Panc1 (cell line): ENCODE measurements around the gene CROT. TPM values are rescaled to one million over a fixed set of nuclear protein-coding genes. Genes with fewer than 3 reads are reported as not detected.

Source experiments
- ATAC-seq: fragments of 200-7000 bp; cut with Tn5 transposase; 2 replicates; pipeline ENCODE4 v1.9.1; 2020; ENCODE audit warnings: mild to moderate bottlenecking, moderate library complexity
- BruUV-seq: library from RNA; stranded (reverse); fragments of 400-500 nt; replicated peaks from 2 replicates; lab custom pipeline; 2021; lab: Mats Ljungman, UMichigan
- CTCF ChIA-PET: fragments of 300-600 bp; sonication (Branson Sonifier 250); formaldehyde crosslinking; loops from one replicate; lab custom pipeline; 2022; ENCODE audit warnings: antibody characterized with exemption; lab: Charles Lee
- POLR2A ChIA-PET: fragments of 300-600 bp; sonication (Branson Sonifier 250); formaldehyde crosslinking; loops from one replicate; lab custom pipeline; 2022; ENCODE audit warnings: antibody characterized with exemption; lab: Charles Lee
- DNase-seq: peaks from one replicate; pipeline ENCODE4 v3.0.0-alpha.2; 2010; ENCODE audit warnings: low read depth, low spot score
- H3K27ac ChIP-seq: 2 replicates; pipeline ENCODE4 v1.5.1; 2011; ENCODE audit warnings: mild to moderate bottlenecking, low read length, inconsistent platforms
- H3K27me3 ChIP-seq: fragments of 200-500 bp; sonication (Bioruptor generic); 2 replicates; pipeline ENCODE4 v1.6.0; 2014; ENCODE audit warnings: low read length, inconsistent platforms; ENCODE audit not compliant: control insufficient read depth, insufficient read depth
- H3K36me3 ChIP-seq: fragments of 200-500 bp; sonication (Bioruptor generic); 2 replicates; pipeline ENCODE4 v1.5.1; 2014; ENCODE audit warnings: inconsistent platforms, mild to moderate bottlenecking, low read length, moderate library complexity; ENCODE audit not compliant: control insufficient read depth, insufficient read depth
- H3K4me1 ChIP-seq: 2 replicates; pipeline ENCODE4 v1.5.1; 2011; ENCODE audit warnings: inconsistent platforms, mild to moderate bottlenecking, low read length, moderate library complexity; ENCODE audit not compliant: control insufficient read depth, insufficient read depth
- H3K4me3 ChIP-seq, 2 experiments: 2 replicates each; pipeline ENCODE4 v1.5.1; 2011 to 2012; ENCODE audit warnings: low read depth in 2 of 2, low read length in 2 of 2, mild to moderate bottlenecking in 2 of 2, inconsistent platforms in 1 of 2, moderate library complexity in 1 of 2
- H3K9me3 ChIP-seq: fragments of 200-500 bp; sonication (Bioruptor generic); 2 replicates; pipeline ENCODE4 v1.5.1; 2014; ENCODE audit warnings: low read depth, mild to moderate bottlenecking, inconsistent platforms, low read length, moderate library complexity; ENCODE audit not compliant: control insufficient read depth, insufficient read depth
- CTCF ChIP-seq: fragments of 450-650 bp; IDR thresholded peaks from 2 replicates; pipeline ENCODE4 v1.5.1; 2017; ENCODE audit warnings: mild to moderate bottlenecking
- POLR2AphosphoS5 ChIP-seq: IDR thresholded peaks from 2 replicates; pipeline ENCODE4 v1.6.1; 2012; ENCODE audit warnings: mild to moderate bottlenecking, low read depth, low read length, moderate library complexity
- SIN3A ChIP-seq: IDR thresholded peaks from 2 replicates; pipeline ENCODE4 v1.6.1; 2012; ENCODE audit warnings: low read depth, mild to moderate bottlenecking, low read length, moderate library complexity, borderline replicate concordance; ENCODE audit not compliant: insufficient read depth
- TCF7L2 ChIP-seq: IDR thresholded peaks from 2 replicates; pipeline ENCODE4 v1.6.1; 2011; ENCODE audit warnings: mild to moderate bottlenecking, low read depth, low read length, inconsistent platforms
- in situ Hi-C: cut with HindIII; loops from 2 replicates; pipeline ENCODE4 v1.10.0; 2016; ENCODE audit warnings: low sequenced_read_pairs, low pct_unique_long_range_greater_than_20kb
- intact Hi-C: fragments of 100-400 bp; cut with micrococcal nuclease; formaldehyde crosslinking; loops from one replicate; pipeline ENCODE4 v1.10.0; 2022; ENCODE audit not compliant: unreplicated experiment
- total RNA-seq: library from RNA; stranded (reverse); gene quantifications from one replicate; pipeline ENCODE4 v1.2.1, GENCODE V29; 2021; ENCODE audit not compliant: unreplicated experiment
- TF ChIP-seq, protein P1 (sequence below), 2 experiments: IDR thresholded peaks; 2 replicates each; pipeline ENCODE4 v1.6.1; 2011 to 2012; ENCODE audit warnings: low read depth in 2 of 2, control low read depth in 1 of 2, low read length in 1 of 2, mild to moderate bottlenecking in 1 of 2, moderate library complexity in 1 of 2; ENCODE audit not compliant: insufficient read depth in 1 of 2

CROT gene
- total RNA-seq, 1 experiment from 2014 or later = 9.8 TPM

- Histone ChIP-seq H3K4me1 (no peaks in the 10 kb centered on the region), H3K9me3 (no peaks in the 10 kb centered on the region), H3K27ac (no peak overlapping the region), H3K36me3 (no peaks in the 10 kb centered on the region), H3K27me3 (no peaks in the 10 kb centered on the region; the same call in none of the 2 replicates), H3K4me3 (no peak overlapping the region)
- in situ Hi-C loops = no loop called here
- ChIA-PET POLR2A (no interaction called here), CTCF (no interaction called here)
- TF ChIP-seq TCF7L2 (no peak), CTCF (no peak), POLR2AphosphoS5 (no peak), SIN3A (no peak)
- TF ChIP-seq, protein P1, sequence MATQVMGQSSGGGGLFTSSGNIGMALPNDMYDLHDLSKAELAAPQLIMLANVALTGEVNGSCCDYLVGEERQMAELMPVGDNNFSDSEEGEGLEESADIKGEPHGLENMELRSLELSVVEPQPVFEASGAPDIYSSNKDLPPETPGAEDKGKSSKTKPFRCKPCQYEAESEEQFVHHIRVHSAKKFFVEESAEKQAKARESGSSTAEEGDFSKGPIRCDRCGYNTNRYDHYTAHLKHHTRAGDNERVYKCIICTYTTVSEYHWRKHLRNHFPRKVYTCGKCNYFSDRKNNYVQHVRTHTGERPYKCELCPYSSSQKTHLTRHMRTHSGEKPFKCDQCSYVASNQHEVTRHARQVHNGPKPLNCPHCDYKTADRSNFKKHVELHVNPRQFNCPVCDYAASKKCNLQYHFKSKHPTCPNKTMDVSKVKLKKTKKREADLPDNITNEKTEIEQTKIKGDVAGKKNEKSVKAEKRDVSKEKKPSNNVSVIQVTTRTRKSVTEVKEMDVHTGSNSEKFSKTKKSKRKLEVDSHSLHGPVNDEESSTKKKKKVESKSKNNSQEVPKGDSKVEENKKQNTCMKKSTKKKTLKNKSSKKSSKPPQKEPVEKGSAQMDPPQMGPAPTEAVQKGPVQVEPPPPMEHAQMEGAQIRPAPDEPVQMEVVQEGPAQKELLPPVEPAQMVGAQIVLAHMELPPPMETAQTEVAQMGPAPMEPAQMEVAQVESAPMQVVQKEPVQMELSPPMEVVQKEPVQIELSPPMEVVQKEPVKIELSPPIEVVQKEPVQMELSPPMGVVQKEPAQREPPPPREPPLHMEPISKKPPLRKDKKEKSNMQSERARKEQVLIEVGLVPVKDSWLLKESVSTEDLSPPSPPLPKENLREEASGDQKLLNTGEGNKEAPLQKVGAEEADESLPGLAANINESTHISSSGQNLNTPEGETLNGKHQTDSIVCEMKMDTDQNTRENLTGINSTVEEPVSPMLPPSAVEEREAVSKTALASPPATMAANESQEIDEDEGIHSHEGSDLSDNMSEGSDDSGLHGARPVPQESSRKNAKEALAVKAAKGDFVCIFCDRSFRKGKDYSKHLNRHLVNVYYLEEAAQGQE (IDR thresholded peaks at IDR 0.05; ENCODE audit: insufficient read depth in 1 of 2, low read depth in 2 of 2, low read length in 1 of 2) = no peak
- no peak for ATAC-seq
- BruUV-seq = no TSS peak
- intact Hi-C loops = no loop called here
- no peak for DNase-seq
These were observed 80.7 kb downstream of the CROT start for GRCh38 chr7:87426160-87426559.

DNA sequence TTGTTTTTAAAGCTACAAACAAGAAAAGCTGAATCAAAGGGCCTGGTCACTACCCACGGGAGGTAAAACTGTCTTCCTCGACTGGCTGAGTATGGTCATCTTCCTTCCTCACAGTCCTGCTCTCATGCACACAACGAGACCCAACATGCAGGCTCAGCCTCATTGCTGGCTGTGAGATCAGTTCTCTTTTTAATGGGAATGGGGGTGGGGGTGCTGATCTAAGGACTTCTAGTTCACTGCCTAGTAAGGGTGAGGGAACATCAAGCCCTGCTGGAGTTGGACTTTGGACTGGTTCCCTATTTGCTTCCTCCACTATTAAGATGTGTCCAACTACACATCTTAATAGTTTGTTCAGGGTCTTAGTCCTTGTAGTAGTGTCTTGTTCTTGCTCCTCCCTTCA is 81.8 kb downstream of the CROT start:
- no TSS peak for BruUV-seq
- H3K4me1 ChIP-seq = no peaks in the 10 kb centered on the region
- in situ Hi-C loops = no loop called here
- intact Hi-C loops = no loop called here
- ChIA-PET POLR2A (no interaction called here), CTCF (no interaction called here)
- H3K27me3 ChIP-seq = no peaks in the 10 kb centered on the region; the same call in none of the 2 replicates
- H3K4me3 ChIP-seq = no peak overlapping the region
- DNase-seq (no peak), ATAC-seq (no peak)
- TF ChIP-seq TCF7L2 (no peak), POLR2AphosphoS5 (no peak), SIN3A (no peak), CTCF (no peak)
- TF ChIP-seq, protein P1 (IDR thresholded peaks at IDR 0.05; ENCODE audit: insufficient read depth in 1 of 2, low read depth in 2 of 2, low read length in 1 of 2) = no peak
- H3K9me3 ChIP-seq = no peaks in the 10 kb centered on the region
- H3K36me3 ChIP-seq = no peaks in the 10 kb centered on the region
- no peak overlapping the region for H3K27ac ChIP-seq
